ENCODE measurements around the gene CHAD. TPM values are rescaled to one million over a fixed set of nuclear protein-coding genes. Genes with fewer than 3 reads are reported as not detected.
A peak's percentile ranks its signal among the peaks of the same experiment; 100 is the strongest.

CHAD gene
- total and polyA plus RNA-seq, 2 of the 13 experiments (the other 11 are each of a cell fraction or from before 2014, with no cell fraction given), result 1.4 TPM; not detected in 1

DNA sequence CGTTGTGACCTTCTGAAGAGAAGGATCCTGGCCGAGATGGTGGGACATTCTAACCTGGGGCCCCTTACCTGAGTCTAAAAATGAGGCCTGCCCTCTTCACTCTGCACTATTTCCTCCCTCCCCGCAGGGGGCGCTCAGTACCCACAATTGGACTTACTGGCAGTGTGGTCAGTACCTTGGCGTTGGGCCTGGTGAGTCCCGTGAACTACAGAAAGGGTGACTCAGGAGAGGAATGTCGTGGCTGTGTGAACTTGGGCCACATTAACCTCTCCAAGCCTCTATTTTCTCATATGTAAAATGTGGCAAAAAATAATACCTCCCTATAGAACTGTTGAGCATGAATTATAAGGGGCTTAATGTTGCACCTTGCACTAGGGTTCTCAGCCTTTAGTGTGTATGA, 13.8 kb upstream of the CHAD start (continued):
- TF ChIP-seq, protein P1, sequence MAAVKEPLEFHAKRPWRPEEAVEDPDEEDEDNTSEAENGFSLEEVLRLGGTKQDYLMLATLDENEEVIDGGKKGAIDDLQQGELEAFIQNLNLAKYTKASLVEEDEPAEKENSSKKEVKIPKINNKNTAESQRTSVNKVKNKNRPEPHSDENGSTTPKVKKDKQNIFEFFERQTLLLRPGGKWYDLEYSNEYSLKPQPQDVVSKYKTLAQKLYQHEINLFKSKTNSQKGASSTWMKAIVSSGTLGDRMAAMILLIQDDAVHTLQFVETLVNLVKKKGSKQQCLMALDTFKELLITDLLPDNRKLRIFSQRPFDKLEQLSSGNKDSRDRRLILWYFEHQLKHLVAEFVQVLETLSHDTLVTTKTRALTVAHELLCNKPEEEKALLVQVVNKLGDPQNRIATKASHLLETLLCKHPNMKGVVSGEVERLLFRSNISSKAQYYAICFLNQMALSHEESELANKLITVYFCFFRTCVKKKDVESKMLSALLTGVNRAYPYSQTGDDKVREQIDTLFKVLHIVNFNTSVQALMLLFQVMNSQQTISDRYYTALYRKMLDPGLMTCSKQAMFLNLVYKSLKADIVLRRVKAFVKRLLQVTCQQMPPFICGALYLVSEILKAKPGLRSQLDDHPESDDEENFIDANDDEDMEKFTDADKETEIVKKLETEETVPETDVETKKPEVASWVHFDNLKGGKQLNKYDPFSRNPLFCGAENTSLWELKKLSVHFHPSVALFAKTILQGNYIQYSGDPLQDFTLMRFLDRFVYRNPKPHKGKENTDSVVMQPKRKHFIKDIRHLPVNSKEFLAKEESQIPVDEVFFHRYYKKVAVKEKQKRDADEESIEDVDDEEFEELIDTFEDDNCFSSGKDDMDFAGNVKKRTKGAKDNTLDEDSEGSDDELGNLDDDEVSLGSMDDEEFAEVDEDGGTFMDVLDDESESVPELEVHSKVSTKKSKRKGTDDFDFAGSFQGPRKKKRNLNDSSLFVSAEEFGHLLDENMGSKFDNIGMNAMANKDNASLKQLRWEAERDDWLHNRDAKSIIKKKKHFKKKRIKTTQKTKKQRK (IDR thresholded peaks at IDR 0.05; ENCODE audit: low read length), result no peak
- TF ChIP-seq ELF1 (CRISPR knock-in tag; IDR thresholded peaks at IDR 0.05) (no peak), POLR2A (IDR thresholded peaks at IDR 0.05; ENCODE audit: insufficient read depth in 1 of 2, low read depth in 2 of 2, low read length in 2 of 2) (no peak), MIXL1 (CRISPR knock-in tag; IDR thresholded peaks at IDR 0.05) (peak; percentile 53; the same call in 1 of the 2 replicates), FOSL2 (CRISPR knock-in tag; IDR thresholded peaks at IDR 0.05) (peak; percentile 88), ZSCAN21 (CRISPR knock-in tag; IDR thresholded peaks at IDR 0.05; ENCODE audit: borderline replicate concordance) (no peak; the same call in 1 of the 2 replicates), SRSF4 (IDR thresholded peaks at IDR 0.05; ENCODE audit: low read depth, low read length, poor library complexity, severe bottlenecking) (no peak), ZNF766 (CRISPR knock-in tag; IDR thresholded peaks at IDR 0.05; ENCODE audit: borderline replicate concordance) (peak; percentile 56; the same call in 1 of the 2 replicates), MTF2 (CRISPR knock-in tag; IDR thresholded peaks at IDR 0.05; ENCODE audit: borderline replicate concordance) (no peak), TP53 (CRISPR knock-in tag; conservative IDR thresholded peaks at IDR 0.05) (no peak), ZFX (CRISPR knock-in tag; IDR thresholded peaks at IDR 0.05; ENCODE audit: low read depth) (peak; percentile 94), PCBP2 (optimal IDR thresholded peaks at IDR 0.05; ENCODE audit: low read depth, low read length, poor library complexity, severe bottlenecking) (no peak), ETV5 (CRISPR knock-in tag; IDR thresholded peaks at IDR 0.05; ENCODE audit: borderline replicate concordance) (peak; percentile 55; the same call in 1 of the 2 replicates), ZNF816 (CRISPR knock-in tag; IDR thresholded peaks at IDR 0.05; ENCODE audit: borderline replicate concordance) (no peak), HHEX (CRISPR knock-in tag; IDR thresholded peaks at IDR 0.05) (no peak), HOXA9 (CRISPR knock-in tag; IDR thresholded peaks at IDR 0.05; ENCODE audit: borderline replicate concordance) (no peak), HNRNPUL1 (IDR thresholded peaks at IDR 0.05; ENCODE audit: low read depth, low read length) (no peak)
- TF ChIP-seq, protein P2, sequence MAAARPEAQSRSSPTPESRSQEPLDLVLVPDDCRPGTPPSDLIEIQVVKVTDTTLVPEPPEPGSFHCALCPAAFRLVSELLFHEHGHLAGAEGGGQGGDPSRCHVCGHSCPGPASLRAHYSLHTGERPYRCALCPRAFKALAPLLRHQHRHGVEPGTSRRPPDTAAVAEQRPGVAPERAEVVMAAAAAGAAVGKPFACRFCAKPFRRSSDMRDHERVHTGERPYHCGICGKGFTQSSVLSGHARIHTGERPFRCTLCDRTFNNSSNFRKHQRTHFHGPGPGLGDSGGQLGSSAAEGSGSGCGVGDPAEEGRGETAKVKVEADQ (CRISPR knock-in tag; IDR thresholded peaks at IDR 0.05; ENCODE audit: borderline replicate concordance), result no peak
- TF ChIP-seq, protein P3, sequence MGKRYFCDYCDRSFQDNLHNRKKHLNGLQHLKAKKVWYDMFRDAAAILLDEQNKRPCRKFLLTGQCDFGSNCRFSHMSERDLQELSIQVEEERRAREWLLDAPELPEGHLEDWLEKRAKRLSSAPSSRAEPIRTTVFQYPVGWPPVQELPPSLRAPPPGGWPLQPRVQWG (CRISPR knock-in tag; IDR thresholded peaks at IDR 0.05; ENCODE audit: borderline replicate concordance, low read depth), result no peak
- TF ChIP-seq, protein P4, sequence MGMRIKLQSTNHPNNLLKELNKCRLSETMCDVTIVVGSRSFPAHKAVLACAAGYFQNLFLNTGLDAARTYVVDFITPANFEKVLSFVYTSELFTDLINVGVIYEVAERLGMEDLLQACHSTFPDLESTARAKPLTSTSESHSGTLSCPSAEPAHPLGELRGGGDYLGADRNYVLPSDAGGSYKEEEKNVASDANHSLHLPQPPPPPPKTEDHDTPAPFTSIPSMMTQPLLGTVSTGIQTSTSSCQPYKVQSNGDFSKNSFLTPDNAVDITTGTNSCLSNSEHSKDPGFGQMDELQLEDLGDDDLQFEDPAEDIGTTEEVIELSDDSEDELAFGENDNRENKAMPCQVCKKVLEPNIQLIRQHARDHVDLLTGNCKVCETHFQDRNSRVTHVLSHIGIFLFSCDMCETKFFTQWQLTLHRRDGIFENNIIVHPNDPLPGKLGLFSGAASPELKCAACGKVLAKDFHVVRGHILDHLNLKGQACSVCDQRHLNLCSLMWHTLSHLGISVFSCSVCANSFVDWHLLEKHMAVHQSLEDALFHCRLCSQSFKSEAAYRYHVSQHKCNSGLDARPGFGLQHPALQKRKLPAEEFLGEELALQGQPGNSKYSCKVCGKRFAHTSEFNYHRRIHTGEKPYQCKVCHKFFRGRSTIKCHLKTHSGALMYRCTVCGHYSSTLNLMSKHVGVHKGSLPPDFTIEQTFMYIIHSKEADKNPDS (CRISPR knock-in tag; IDR thresholded peaks at IDR 0.05), result no peak
- TF ChIP-seq, protein P5, sequence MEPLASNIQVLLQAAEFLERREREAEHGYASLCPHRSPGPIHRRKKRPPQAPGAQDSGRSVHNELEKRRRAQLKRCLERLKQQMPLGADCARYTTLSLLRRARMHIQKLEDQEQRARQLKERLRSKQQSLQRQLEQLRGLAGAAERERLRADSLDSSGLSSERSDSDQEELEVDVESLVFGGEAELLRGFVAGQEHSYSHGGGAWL (CRISPR knock-in tag; IDR thresholded peaks at IDR 0.05), result no peak
- TF ChIP-seq, protein P6, sequence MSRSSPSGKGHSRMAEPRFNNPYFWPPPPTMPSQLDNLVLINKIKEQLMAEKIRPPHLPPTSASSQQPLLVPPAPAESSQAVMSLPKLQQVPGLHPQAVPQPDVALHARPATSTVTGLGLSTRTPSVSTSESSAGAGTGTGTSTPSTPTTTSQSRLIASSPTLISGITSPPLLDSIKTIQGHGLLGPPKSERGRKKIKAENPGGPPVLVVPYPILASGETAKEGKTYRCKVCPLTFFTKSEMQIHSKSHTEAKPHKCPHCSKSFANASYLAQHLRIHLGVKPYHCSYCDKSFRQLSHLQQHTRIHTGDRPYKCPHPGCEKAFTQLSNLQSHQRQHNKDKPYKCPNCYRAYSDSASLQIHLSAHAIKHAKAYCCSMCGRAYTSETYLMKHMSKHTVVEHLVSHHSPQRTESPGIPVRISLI (CRISPR knock-in tag; IDR thresholded peaks at IDR 0.05; ENCODE audit: borderline replicate concordance), result no peak
